Caco-2 (cell line): Measurements from ENCODE around the gene SIGLEC9. TPM values are rescaled to one million over a fixed set of nuclear protein-coding genes. Genes with fewer than 3 reads are reported as not detected.
"Not testable (repeated sequence)": the region's sequence is repeated elsewhere in the genome, so short reads cannot be mapped to it uniquely, and the experiment has no call there.

ENCODE experiments used
- BruUV-seq: library from RNA; stranded (reverse); fragments of 400-500 nt; replicated peaks from 2 replicates; lab custom pipeline; 2021; lab: Mats Ljungman, UMichigan
- CTCF ChIA-PET: fragments of 300-600 bp; sonication (Branson Sonifier 250); formaldehyde crosslinking; loops from one replicate; lab custom pipeline; 2022; ENCODE audit warnings: antibody characterized with exemption; lab: Charles Lee
- POLR2A ChIA-PET: fragments of 300-600 bp; sonication (Branson Sonifier 250); formaldehyde crosslinking; loops from one replicate; lab custom pipeline; 2022; ENCODE audit warnings: antibody characterized with exemption; lab: Charles Lee
- DNase-seq, 2 experiments: peaks; one replicate each; pipeline versions ENCODE4 v3.0.0 to v3.0.0-alpha.2; 2020 to 2022
- H3K27me3 ChIP-seq: replicated peaks from 2 replicates; pipeline ENCODE4 v1.6.0; 2011; ENCODE audit warnings: low read length; ENCODE audit not compliant: control insufficient read depth, insufficient read depth
- H3K36me3 ChIP-seq: 2 replicates; pipeline ENCODE4 v1.5.1; 2011; ENCODE audit warnings: low read length; ENCODE audit not compliant: control insufficient read depth, insufficient read depth
- H3K4me1 ChIP-seq: fragments of 250-450 bp; sonication (Bioruptor Pico); 2 replicates; pipeline ENCODE4 v1.5.1; 2020; ENCODE audit warnings: mild to moderate bottlenecking
- H3K4me3 ChIP-seq: 2 replicates; pipeline ENCODE4 v1.5.1; 2011; ENCODE audit warnings: low read depth, mild to moderate bottlenecking, control low read depth, low read length
- H3K9me3 ChIP-seq: fragments of 250-450 bp; sonication (Bioruptor Pico); 2 replicates; pipeline ENCODE4 v1.5.1; 2020; ENCODE audit warnings: mild to moderate bottlenecking, moderate library complexity
- H3K27ac Mint-ChIP-seq: one replicate; pipeline ENCODE4 v1.8.0; 2022; ENCODE audit warnings: mixed read lengths; ENCODE audit not compliant: unreplicated experiment
- H3K27me3 Mint-ChIP-seq: one replicate; pipeline ENCODE4 v1.8.0; 2022; ENCODE audit warnings: mixed read lengths; ENCODE audit not compliant: insufficient read depth, unreplicated experiment
- H3K36me3 Mint-ChIP-seq: one replicate; pipeline ENCODE4 v1.8.0; 2022; ENCODE audit warnings: mild to moderate bottlenecking, mixed read lengths; ENCODE audit not compliant: insufficient read depth, unreplicated experiment
- H3K4me1 Mint-ChIP-seq: one replicate; pipeline ENCODE4 v1.8.0; 2022; ENCODE audit warnings: low read depth, mixed read lengths; ENCODE audit not compliant: unreplicated experiment
- H3K4me3 Mint-ChIP-seq: one replicate; pipeline ENCODE4 v1.8.0; 2022; ENCODE audit warnings: mild to moderate bottlenecking, moderate library complexity, mixed read lengths; ENCODE audit not compliant: unreplicated experiment
- H3K9me3 Mint-ChIP-seq: one replicate; pipeline ENCODE4 v1.8.0; 2022; ENCODE audit warnings: mixed read lengths; ENCODE audit not compliant: unreplicated experiment
- CTCF ChIP-seq, 2 experiments: fragments of 200-600 bp in 1 of 2; IDR thresholded peaks; 1 replicate in 1 of 2; 2 replicates in 1 of 2; pipeline versions ENCODE4 v1.5.1 to v1.8.0; 2011 to 2022; ENCODE audit warnings: antibody characterized with exemption in 1 of 2, control low read depth in 1 of 2, inconsistent platforms in 1 of 2, low read depth in 1 of 2, low read length in 1 of 2, mild to moderate bottlenecking in 1 of 2, moderate library complexity in 1 of 2; ENCODE audit not compliant: insufficient read depth in 1 of 2, severe bottlenecking in 1 of 2, unreplicated experiment in 1 of 2
- intact Hi-C: fragments of 100-400 bp; cut with micrococcal nuclease; formaldehyde crosslinking; loops from one replicate; pipeline ENCODE4 v1.10.0; 2022; ENCODE audit not compliant: unreplicated experiment
- total RNA-seq: library from RNA; stranded (reverse); gene quantifications from 2 replicates; pipeline ENCODE4 v1.2.3, GENCODE V29; 2022

SIGLEC9 gene
- total RNA-seq, 1 experiment from 2014 or later = not detected

DNA sequence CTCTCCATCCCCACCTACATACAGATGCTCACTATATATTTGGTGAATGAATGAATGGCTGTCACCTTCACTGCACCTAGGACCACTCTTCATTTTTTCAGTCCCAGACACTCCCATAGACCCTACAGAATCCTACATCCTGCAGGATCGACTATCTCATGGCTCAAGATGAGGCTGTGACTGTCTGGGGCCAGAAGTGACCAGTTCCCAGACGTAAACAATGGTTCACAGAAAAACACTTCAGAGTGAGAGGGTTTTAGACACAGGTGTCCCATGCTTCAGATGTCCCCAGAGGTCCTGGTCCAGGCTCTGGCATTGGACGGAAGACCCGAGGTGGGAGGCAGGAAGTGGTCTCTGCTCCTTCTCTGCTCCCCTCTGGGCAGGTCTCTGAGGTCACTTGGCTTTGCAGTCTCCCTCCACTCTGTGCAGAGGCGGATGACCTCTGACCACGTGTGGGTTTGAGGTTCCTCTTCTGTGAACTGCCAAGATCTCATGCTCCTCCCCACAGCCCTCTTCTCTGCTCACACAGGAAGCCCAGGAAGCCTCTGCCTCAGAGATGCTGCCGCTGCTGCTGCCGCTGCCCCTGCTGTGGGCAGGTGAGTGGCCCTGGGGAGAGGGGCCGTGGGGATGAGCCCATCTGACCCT is 42.3 kb downstream of the SIGLEC9 start:
- H3K9me3 Mint-ChIP-seq = no peaks in the 10 kb centered on the region
- H3K4me3 Mint-ChIP-seq = no peak overlapping the region

GRCh38 chr19:51168564-51169282 is 44.0 kb downstream of the SIGLEC9 start:
- DNase-seq = no peak
- Mint-ChIP-seq H3K36me3 (no peaks in the 10 kb centered on the region), H3K27me3 (peaks cover 14% of the 10 kb centered on the region), H3K4me1 (peaks cover 5% of the 10 kb centered on the region), H3K4me3 (peak overlapping the region; percentile 64), H3K9me3 (no peaks in the 10 kb centered on the region), H3K27ac (no peak overlapping the region)
- no peaks in the 10 kb centered on the region; the same call in 1 of the 2 replicates for H3K4me1 ChIP-seq
- ChIA-PET CTCF (interaction anchor here (1.4 kb wide), 1 partner anchor 148 kb away, joined by 4 read pairs; no protein-coding TSS in a partner anchor), POLR2A (no interaction called here)
- no peaks in the 10 kb centered on the region for H3K36me3 ChIP-seq
- no peaks in the 10 kb centered on the region for H3K9me3 ChIP-seq
- intact Hi-C loops = loop anchor here (1.0 to 2.0 kb wide), 2 partner anchors 60 to 148 kb away; partner anchors contain the start of gene CTU1
- no TSS peak for BruUV-seq
- H3K27me3 ChIP-seq = no peaks in the 10 kb centered on the region; the same call in 1 of the 2 replicates
- H3K4me3 ChIP-seq = no peak overlapping the region
- no peak for TF ChIP-seq CTCF (IDR thresholded peaks at IDR 0.05; ENCODE audit: insufficient read depth in 1 of 2, low read depth in 1 of 2, low read length in 1 of 2, severe bottlenecking in 1 of 2, unreplicated experiment in 1 of 2)

More for the DNA sequence above, 42.3 kb downstream of the SIGLEC9 start:
- H3K4me1 Mint-ChIP-seq = peaks cover 5% of the 10 kb centered on the region
- ChIA-PET POLR2A (no interaction called here), CTCF (no interaction called here)
- BruUV-seq = no TSS peak
- no peaks in the 10 kb centered on the region; the same call in 1 of the 2 replicates for H3K27me3 ChIP-seq
- intact Hi-C loops = no loop called here
- no peaks in the 10 kb centered on the region for H3K9me3 ChIP-seq
- H3K27me3 Mint-ChIP-seq = peaks cover 20% of the 10 kb centered on the region
- DNase-seq = no peak
- no peak for TF ChIP-seq CTCF (IDR thresholded peaks at IDR 0.05; ENCODE audit: insufficient read depth in 1 of 2, low read depth in 1 of 2, low read length in 1 of 2, severe bottlenecking in 1 of 2, unreplicated experiment in 1 of 2)
- H3K4me3 ChIP-seq = no peak overlapping the region
- no peak overlapping the region for H3K27ac Mint-ChIP-seq
- no peaks in the 10 kb centered on the region for H3K36me3 Mint-ChIP-seq
- no peaks in the 10 kb centered on the region for H3K36me3 ChIP-seq
- no peaks in the 10 kb centered on the region; the same call in 1 of the 2 replicates for H3K4me1 ChIP-seq

DNA sequence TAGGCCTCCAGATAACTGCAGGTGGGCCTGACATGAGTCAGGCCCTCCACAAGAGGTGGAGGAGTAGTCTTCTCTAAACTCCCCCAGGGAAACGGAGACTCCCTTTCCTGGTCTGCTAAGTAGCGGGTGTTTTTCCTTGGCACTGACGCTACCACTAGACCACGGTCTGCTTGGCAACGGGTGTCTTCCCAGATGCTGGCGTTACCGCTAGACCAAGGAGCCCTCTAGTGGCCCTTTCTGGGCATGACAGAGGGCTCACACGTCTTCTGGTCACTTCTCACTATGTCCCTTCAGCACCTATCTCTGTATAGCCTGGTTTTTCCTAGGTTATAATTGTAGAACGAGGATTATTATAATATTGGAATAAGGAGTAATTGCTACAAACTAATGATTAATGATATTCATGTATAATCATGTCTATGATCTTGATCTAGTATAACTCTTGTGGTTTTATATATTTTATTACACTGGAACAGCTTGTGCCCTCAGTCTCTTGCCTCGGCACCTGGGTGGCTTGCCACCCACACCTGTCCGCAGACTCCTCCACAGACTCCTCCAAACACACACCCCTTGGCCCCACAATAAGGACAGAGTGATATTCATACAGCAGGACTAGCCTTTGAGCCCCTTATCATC is 44.7 kb downstream of the SIGLEC9 start:
- peak; percentile 70 to 85 for DNase-seq
- H3K4me1 ChIP-seq, H3K4me1 Mint-ChIP-seq, POLR2A ChIA-PET, BruUV-seq, H3K36me3 ChIP-seq, H3K9me3 ChIP-seq, H3K9me3 Mint-ChIP-seq, H3K27ac Mint-ChIP-seq, H3K36me3 Mint-ChIP-seq, H3K4me3 ChIP-seq, H3K27me3 ChIP-seq: not testable (repeated sequence)
- H3K27me3 Mint-ChIP-seq = peaks cover 12% of the 10 kb centered on the region
- peak; percentile 75 to 86 for TF ChIP-seq CTCF (IDR thresholded peaks at IDR 0.05; ENCODE audit: insufficient read depth in 1 of 2, low read depth in 1 of 2, low read length in 1 of 2, severe bottlenecking in 1 of 2, unreplicated experiment in 1 of 2)
- H3K4me3 Mint-ChIP-seq = peak overlapping the region; percentile 64
- intact Hi-C loops = loop anchor here (1.0 to 2.0 kb wide), 2 partner anchors 61 to 149 kb away; partner anchors contain the start of gene CTU1
- CTCF ChIA-PET = interaction anchor here (1.3 to 1.4 kb wide), 2 partner anchors 13 to 148 kb away, joined by 4 to 5 read pairs; no protein-coding TSS in a partner anchor
